Neural cell (in vitro differentiated cells): ENCODE data around the gene TSTD1. TPM values are rescaled to one million over a fixed set of nuclear protein-coding genes. Genes with fewer than 3 reads are reported as not detected.

Experiments used
- H2AFZ ChIP-seq: fragments of 200-600, 300-800 bp; sonication (generic), shearing (Covaris generic); 2 replicates; pipeline ENCODE4 v1.6.0; 2014; ENCODE audit warnings: low read depth, mild to moderate bottlenecking, antibody characterized with exemption, low read length, moderate library complexity
- H3F3A ChIP-seq: fragments of 200-600 bp; shearing (Covaris generic); 2 replicates; pipeline ENCODE4 v1.6.1; 2016; ENCODE audit warnings: mild to moderate bottlenecking, moderate library complexity, mixed read lengths, antibody characterized with exemption, low read length; ENCODE audit not compliant: insufficient read depth, poor library complexity, severe bottlenecking
- H3K27ac ChIP-seq: fragments of 200-600, 300-800 bp; sonication (generic), shearing (Covaris generic); 2 replicates; pipeline ENCODE4 v1.5.1; 2014; ENCODE audit warnings: mild to moderate bottlenecking, low read length, moderate library complexity
- H3K27me3 ChIP-seq: fragments of 300-800, 200-600 bp; sonication (generic), shearing (Covaris generic); 2 replicates; pipeline ENCODE4 v1.6.0; 2014; ENCODE audit warnings: mild to moderate bottlenecking, low read depth, low read length, moderate library complexity; ENCODE audit not compliant: insufficient read depth
- H3K36me3 ChIP-seq: fragments of 300-800, 200-600 bp; sonication (generic), shearing (Covaris generic); 2 replicates; pipeline ENCODE4 v1.5.1; 2014; ENCODE audit warnings: mild to moderate bottlenecking, antibody characterized with exemption, low read length, moderate library complexity; ENCODE audit not compliant: insufficient read depth
- H3K4me2 ChIP-seq: fragments of 300-800, 200-600 bp; sonication (generic), shearing (Covaris generic); 2 replicates; pipeline ENCODE4 v1.6.0; 2014; ENCODE audit warnings: mild to moderate bottlenecking, low read length
- H3K4me3 ChIP-seq: fragments of 300-800, 200-600 bp; sonication (generic), shearing (Covaris generic); 2 replicates; pipeline ENCODE4 v1.5.1; 2014; ENCODE audit warnings: mild to moderate bottlenecking, low read length, moderate library complexity
- H3K79me2 ChIP-seq: fragments of 200-600 bp; shearing (Covaris generic); replicated peaks from 2 replicates; pipeline ENCODE4 v1.6.0; 2014; ENCODE audit warnings: mild to moderate bottlenecking, low read length, moderate library complexity; ENCODE audit not compliant: insufficient read depth
- H3K9ac ChIP-seq: fragments of 300-800, 200-600 bp; sonication (generic), shearing (Covaris generic); 2 replicates; pipeline ENCODE4 v1.6.1; 2016; ENCODE audit warnings: mild to moderate bottlenecking, low read length, mixed read lengths
- H3K9me2 ChIP-seq: fragments of 200-600 bp; shearing (Covaris generic); 2 replicates; pipeline ENCODE4 v1.6.1; 2016; ENCODE audit warnings: mild to moderate bottlenecking, low read length, mixed read lengths; ENCODE audit not compliant: insufficient read depth
- H3K9me3 ChIP-seq: fragments of 200-600, 300-800 bp; sonication (generic), shearing (Covaris generic); 2 replicates; pipeline ENCODE4 v1.6.1; 2016; ENCODE audit warnings: mild to moderate bottlenecking, mixed run types, low read length, moderate library complexity, mixed read lengths
- H4K20me1 ChIP-seq: fragments of 200-600 bp; shearing (Covaris generic); 2 replicates; pipeline ENCODE4 v1.6.1; 2016; ENCODE audit warnings: mild to moderate bottlenecking, mixed run types; ENCODE audit not compliant: insufficient read depth
- CTCF ChIP-seq: fragments of 450-650 bp; IDR thresholded peaks from 2 replicates; pipeline ENCODE4 v1.5.1; 2014; ENCODE audit warnings: antibody characterized with exemption, mild to moderate bottlenecking, moderate library complexity; ENCODE audit not compliant: poor library complexity, severe bottlenecking
- EP300 ChIP-seq: fragments of 450-650 bp; conservative IDR thresholded peaks from 2 replicates; pipeline ENCODE4 v1.6.1; 2014; ENCODE audit warnings: antibody characterized with exemption, mild to moderate bottlenecking, moderate library complexity; ENCODE audit not compliant: poor library complexity, severe bottlenecking
- EZH2 ChIP-seq: fragments of 200-600, 300-800 bp; shearing (Covaris generic), sonication (generic); IDR thresholded peaks from 2 replicates; pipeline ENCODE4 v1.6.1; 2014; ENCODE audit warnings: antibody characterized with exemption, low read length, borderline replicate concordance, mild to moderate bottlenecking; ENCODE audit not compliant: insufficient read depth, poor library complexity, severe bottlenecking
- MXI1 ChIP-seq: fragments of 450-650 bp; conservative IDR thresholded peaks from 2 replicates; pipeline ENCODE4 v1.6.1; 2014; ENCODE audit warnings: antibody characterized with exemption, mild to moderate bottlenecking; ENCODE audit not compliant: poor library complexity, severe bottlenecking
- POLR2AphosphoS5 ChIP-seq: IDR thresholded peaks from 2 replicates; pipeline ENCODE4 v1.6.1; 2012
- RAD21 ChIP-seq: fragments of 450-650 bp; conservative IDR thresholded peaks from 2 replicates; pipeline ENCODE4 v1.6.1; 2014; ENCODE audit warnings: antibody characterized with exemption, mild to moderate bottlenecking, moderate library complexity
- REST ChIP-seq: IDR thresholded peaks from 2 replicates; pipeline ENCODE4 v1.6.1; 2012; ENCODE audit warnings: borderline replicate concordance
- SMC3 ChIP-seq: fragments of 450-650 bp; conservative IDR thresholded peaks from 2 replicates; pipeline ENCODE4 v1.6.1; 2014; ENCODE audit warnings: antibody characterized with exemption, mild to moderate bottlenecking, moderate library complexity; ENCODE audit not compliant: poor library complexity
- TAF1 ChIP-seq: IDR thresholded peaks from 2 replicates; pipeline ENCODE4 v1.6.1; 2012; ENCODE audit warnings: low read depth
- polyA plus RNA-seq: library from polyadenylated mRNA; depleted of rRNA; stranded (reverse); fragments of >200 nt; gene quantifications from 2 replicates; pipeline ENCODE4 v1.2.3, GENCODE V29; 2014

Gene TSTD1
- polyA plus RNA-seq, 1 donor from 2014 or later: 63.5 TPM

GRCh38 chr1:161073474-161074121, 34.8 kb upstream of the TSTD1 start:
- Histone ChIP-seq H3K36me3 (no peaks in the 10 kb centered on the region), H3F3A (no peaks in the 10 kb centered on the region), H2AFZ (no peak overlapping the region), H4K20me1 (no peaks in the 10 kb centered on the region), H3K27me3 (no peaks in the 10 kb centered on the region), H3K4me2 (no peak overlapping the region), H3K9ac (no peak overlapping the region), H3K27ac (no peak overlapping the region), H3K79me2 (no peaks in the 10 kb centered on the region), H3K9me2 (no peaks in the 10 kb centered on the region), H3K9me3 (no peaks in the 10 kb centered on the region), H3K4me3 (no peak overlapping the region)
- TF ChIP-seq TAF1: no peak

GRCh38 chr1:161072751-161073449, 34.1 kb upstream of the TSTD1 start:
- Histone ChIP-seq H3K27ac (no peak overlapping the region), H3K79me2 (no peaks in the 10 kb centered on the region), H3K4me3 (no peak overlapping the region), H3K9ac (no peak overlapping the region), H3K9me2 (no peaks in the 10 kb centered on the region), H4K20me1 (no peaks in the 10 kb centered on the region), H2AFZ (no peak overlapping the region), H3K27me3 (no peaks in the 10 kb centered on the region), H3K9me3 (no peaks in the 10 kb centered on the region), H3K4me2 (no peak overlapping the region), H3K36me3 (no peaks in the 10 kb centered on the region), H3F3A (no peaks in the 10 kb centered on the region)
- TF ChIP-seq EP300: no peak
- no peak for TF ChIP-seq EZH2
- no peak for TF ChIP-seq CTCF
- TF ChIP-seq POLR2AphosphoS5: no peak
- no peak for TF ChIP-seq TAF1
- no peak for TF ChIP-seq MXI1
- no peak for TF ChIP-seq RAD21
- no peak for TF ChIP-seq REST
- no peak for TF ChIP-seq SMC3
